ENCODE measurements around the gene IGFBP7. TPM values are rescaled to one million over a fixed set of nuclear protein-coding genes. Genes with fewer than 3 reads are reported as not detected.
"Not testable (repeated sequence)": the region's sequence is repeated elsewhere in the genome, so short reads cannot be mapped to it uniquely, and the experiment has no call there.

The IGFBP7 gene
- total RNA-seq, 4 donors from 2014 or later, result 117 to 241 (median 152) TPM

DNA sequence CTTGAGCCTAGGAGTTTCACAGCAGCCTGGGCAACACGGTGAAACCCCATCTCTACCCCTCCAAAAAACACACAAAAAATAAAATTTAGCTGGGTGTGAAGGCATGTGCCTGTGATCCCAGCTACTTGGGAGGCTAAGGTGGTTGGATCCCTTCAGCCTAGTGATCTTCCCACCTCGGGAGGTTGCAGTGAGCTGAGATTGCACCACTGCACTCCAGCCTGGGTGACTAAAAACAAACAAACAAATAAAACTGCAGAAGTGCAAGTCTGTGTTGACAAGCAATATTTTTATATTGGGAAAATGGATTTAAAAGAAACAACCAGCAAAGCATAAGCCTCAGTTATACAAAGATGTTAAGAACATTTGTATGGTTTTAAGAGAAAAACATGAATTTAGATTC is 46.1 kb downstream of the IGFBP7 start:
- intact Hi-C loops (cut with DNase I; ENCODE audit: low total_unique reads) (no loop called here), in situ Hi-C loops (cut with MboI; ENCODE audit: low sequenced_read_pairs in 4 of 4) (no loop called here)
- Histone ChIP-seq H3K27ac (peak overlapping the region in 2 of 4 donors; percentile 62 to 66), H3K27me3 (no peaks in the 10 kb centered on the region), H3K4me3 (no peak overlapping the region), H3K36me3 (no peaks in the 10 kb centered on the region), H3K9me3 (no peaks in the 10 kb centered on the region), H3K4me1 (peaks cover 19 to 23% of the 10 kb centered on the region in 2 donors)
- ATAC-seq (no peak), DNase-seq (no peak)
- no peak for TF ChIP-seq POLR2A (IDR thresholded peaks at IDR 0.05)
- TF ChIP-seq, protein P1, sequence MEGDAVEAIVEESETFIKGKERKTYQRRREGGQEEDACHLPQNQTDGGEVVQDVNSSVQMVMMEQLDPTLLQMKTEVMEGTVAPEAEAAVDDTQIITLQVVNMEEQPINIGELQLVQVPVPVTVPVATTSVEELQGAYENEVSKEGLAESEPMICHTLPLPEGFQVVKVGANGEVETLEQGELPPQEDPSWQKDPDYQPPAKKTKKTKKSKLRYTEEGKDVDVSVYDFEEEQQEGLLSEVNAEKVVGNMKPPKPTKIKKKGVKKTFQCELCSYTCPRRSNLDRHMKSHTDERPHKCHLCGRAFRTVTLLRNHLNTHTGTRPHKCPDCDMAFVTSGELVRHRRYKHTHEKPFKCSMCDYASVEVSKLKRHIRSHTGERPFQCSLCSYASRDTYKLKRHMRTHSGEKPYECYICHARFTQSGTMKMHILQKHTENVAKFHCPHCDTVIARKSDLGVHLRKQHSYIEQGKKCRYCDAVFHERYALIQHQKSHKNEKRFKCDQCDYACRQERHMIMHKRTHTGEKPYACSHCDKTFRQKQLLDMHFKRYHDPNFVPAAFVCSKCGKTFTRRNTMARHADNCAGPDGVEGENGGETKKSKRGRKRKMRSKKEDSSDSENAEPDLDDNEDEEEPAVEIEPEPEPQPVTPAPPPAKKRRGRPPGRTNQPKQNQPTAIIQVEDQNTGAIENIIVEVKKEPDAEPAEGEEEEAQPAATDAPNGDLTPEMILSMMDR (IDR thresholded peaks at IDR 0.05 in 4 of 5, conservative IDR thresholded peaks at IDR 0.05 in 1 of 5), result no peak

DNA sequence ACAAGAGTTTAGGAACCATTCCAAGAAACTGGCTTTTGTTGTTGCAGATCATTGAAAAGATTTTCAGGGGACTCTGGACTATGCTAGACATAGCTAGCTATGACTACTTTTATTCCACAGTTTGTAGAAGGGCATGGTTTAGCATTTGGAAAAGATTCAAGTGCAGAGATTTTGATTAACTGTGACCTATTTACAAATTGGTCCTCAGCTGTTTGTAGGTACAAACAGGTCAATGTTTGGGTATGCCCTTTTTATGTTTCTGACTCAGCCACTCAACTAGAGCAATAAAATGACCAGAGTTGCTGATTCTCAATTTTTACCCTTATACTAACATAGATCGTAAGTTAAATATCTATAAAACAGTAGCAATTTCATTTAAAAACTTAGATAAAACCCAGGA is 46.7 kb downstream of the IGFBP7 start:
- ATAC-seq (no peak), DNase-seq (no peak)
- H3K9me3 ChIP-seq, result no peaks in the 10 kb centered on the region
- TF ChIP-seq POLR2A (IDR thresholded peaks at IDR 0.05), result no peak
- TF ChIP-seq, protein P1 (IDR thresholded peaks at IDR 0.05 in 4 of 5, conservative IDR thresholded peaks at IDR 0.05 in 1 of 5), result no peak
- H3K27ac ChIP-seq, result peak overlapping the region in 1 of 4 donors; percentile 58
- in situ Hi-C loops (cut with MboI; ENCODE audit: low sequenced_read_pairs in 4 of 4) (no loop called here), intact Hi-C loops (cut with DNase I; ENCODE audit: low total_unique reads) (no loop called here)
- no peak overlapping the region for H3K4me3 ChIP-seq
- H3K4me1 ChIP-seq, result peaks cover 13 to 17% of the 10 kb centered on the region in 2 donors
- no peaks in the 10 kb centered on the region for H3K36me3 ChIP-seq
- no peaks in the 10 kb centered on the region for H3K27me3 ChIP-seq

DNA sequence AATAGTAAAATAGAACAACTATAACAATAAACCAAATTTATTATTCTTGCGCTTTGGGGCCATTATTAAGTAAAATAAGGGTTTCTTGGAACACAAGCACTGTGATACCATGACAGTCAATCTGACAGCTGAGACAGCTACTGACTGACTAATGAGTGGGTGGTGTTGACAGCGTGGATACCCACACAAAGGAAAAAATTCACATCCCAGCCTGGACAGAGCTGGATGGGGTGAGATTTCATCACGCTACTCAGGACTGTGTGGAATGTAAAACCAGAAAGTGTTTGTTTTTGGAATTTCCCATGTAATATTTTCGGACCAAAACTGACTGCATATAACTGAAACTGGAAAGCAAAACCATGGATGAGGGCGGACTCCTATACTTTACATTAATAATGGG is 48.8 kb downstream of the IGFBP7 start:
- intact Hi-C loops (cut with DNase I; ENCODE audit: low total_unique reads) (no loop called here), in situ Hi-C loops (cut with MboI; ENCODE audit: low sequenced_read_pairs in 4 of 4) (no loop called here)
- TF ChIP-seq POLR2A (IDR thresholded peaks at IDR 0.05), result no peak
- TF ChIP-seq, protein P1 (IDR thresholded peaks at IDR 0.05 in 4 of 5, conservative IDR thresholded peaks at IDR 0.05 in 1 of 5), result no peak
- Histone ChIP-seq H3K27ac (peak overlapping the region in 2 of 4 donors; percentile 5 to 24), H3K9me3 (no peaks in the 10 kb centered on the region), H3K36me3 (no peaks in the 10 kb centered on the region), H3K4me3 (no peak overlapping the region), H3K27me3 (no peaks in the 10 kb centered on the region), H3K4me1 (peaks cover 10 to 20% of the 10 kb centered on the region in 2 donors)
- no peak for DNase-seq
- no peak for ATAC-seq

DNA sequence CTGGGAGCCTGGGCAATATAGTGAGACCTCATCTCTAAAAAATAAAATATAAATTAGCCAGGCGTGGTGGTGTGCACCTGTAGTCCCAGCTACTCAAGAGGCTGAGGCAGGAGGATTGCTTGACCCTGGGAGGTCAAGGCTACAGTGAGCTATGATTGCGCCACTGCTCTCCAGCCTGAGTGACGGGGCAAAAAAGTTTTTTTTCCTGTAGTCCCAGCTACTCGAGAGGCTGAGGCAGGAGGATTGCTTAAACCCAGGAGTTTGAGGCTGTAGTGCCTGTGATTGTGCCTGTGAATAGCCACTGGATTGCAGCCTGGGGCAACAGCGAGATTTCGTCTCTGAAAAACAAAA is 49.5 kb downstream of the IGFBP7 start:
- H3K27me3 ChIP-seq; intact Hi-C loops (cut with DNase I; ENCODE audit: low total_unique reads); ATAC-seq; in situ Hi-C loops (cut with MboI; ENCODE audit: low sequenced_read_pairs in 4 of 4); H3K4me3 ChIP-seq; H3K36me3 ChIP-seq; H3K9me3 ChIP-seq; DNase-seq: not testable (repeated sequence)
- Histone ChIP-seq H3K27ac (peak overlapping the region in 3 of 4 donors; percentile 1 to 24 (median 5)), H3K4me1 (peaks cover 10 to 16% of the 10 kb centered on the region in 2 donors)

DNA sequence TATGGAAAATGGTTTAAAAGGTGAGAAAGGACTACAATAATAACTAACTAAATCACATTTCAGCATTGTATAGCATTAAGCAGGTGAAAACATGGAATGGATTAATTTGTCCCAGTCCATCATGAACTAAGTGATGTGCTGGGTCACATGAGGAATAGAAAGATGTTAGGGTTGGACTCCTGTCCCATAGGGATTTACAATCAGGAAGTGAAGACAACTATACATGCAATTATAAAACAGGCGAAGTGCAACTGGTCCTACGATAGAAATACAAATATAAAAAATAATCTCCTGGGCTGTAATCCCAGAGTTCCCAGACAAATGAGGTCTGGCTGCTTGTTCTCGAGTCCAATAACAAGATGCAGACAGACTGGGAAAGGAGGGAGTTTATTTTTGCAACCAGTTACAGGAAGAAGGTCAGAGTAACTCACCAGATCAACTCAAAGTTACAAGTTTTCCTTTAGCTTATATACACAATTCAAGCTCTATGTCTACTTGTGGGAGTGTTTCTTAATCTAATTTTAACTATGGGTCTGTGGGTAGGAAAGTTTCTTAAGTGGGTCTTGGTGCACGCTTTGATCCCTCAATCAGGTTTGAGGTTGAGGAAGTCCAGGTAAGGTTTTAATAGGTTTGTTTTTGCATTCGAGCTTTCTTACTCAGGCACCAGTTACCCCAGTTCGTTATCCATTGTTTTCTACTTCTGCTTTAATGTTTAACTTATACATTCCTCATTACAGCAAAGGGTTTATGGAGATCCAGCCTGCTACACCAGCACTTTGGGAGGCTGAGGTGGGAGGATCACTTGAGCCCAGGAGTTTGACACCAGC is 50.1 kb downstream of the IGFBP7 start:
- TF ChIP-seq, protein P1 (IDR thresholded peaks at IDR 0.05 in 4 of 5, conservative IDR thresholded peaks at IDR 0.05 in 1 of 5), result no peak
- TF ChIP-seq POLR2A (IDR thresholded peaks at IDR 0.05), result no peak
- DNase-seq (no peak), ATAC-seq (no peak)
- Histone ChIP-seq H3K4me1 (peaks cover 10 to 16% of the 10 kb centered on the region in 2 donors), H3K36me3 (no peaks in the 10 kb centered on the region), H3K9me3 (no peaks in the 10 kb centered on the region), H3K27me3 (no peaks in the 10 kb centered on the region), H3K4me3 (no peak overlapping the region), H3K27ac (peak overlapping the region in 2 of 4 donors; percentile 1 to 24)
- in situ Hi-C loops (cut with MboI; ENCODE audit: low sequenced_read_pairs in 4 of 4) (no loop called here), intact Hi-C loops (cut with DNase I; ENCODE audit: low total_unique reads) (no loop called here)

Measured in gastrocnemius medialis (tissue), 4 donors.